TTC549 (cell line): ENCODE data around the gene C1QTNF9.
"Not testable (repeated sequence)": the region's sequence is repeated elsewhere in the genome, so short reads cannot be mapped to it uniquely, and the experiment has no call there.

Source experiments
- FAIRE-seq: peaks from 2 replicates; lab custom pipeline; 2012; peaks lifted over from hg19 to GRCh38; lab: Jason Lieb, UNC

Gene C1QTNF9, protein sequence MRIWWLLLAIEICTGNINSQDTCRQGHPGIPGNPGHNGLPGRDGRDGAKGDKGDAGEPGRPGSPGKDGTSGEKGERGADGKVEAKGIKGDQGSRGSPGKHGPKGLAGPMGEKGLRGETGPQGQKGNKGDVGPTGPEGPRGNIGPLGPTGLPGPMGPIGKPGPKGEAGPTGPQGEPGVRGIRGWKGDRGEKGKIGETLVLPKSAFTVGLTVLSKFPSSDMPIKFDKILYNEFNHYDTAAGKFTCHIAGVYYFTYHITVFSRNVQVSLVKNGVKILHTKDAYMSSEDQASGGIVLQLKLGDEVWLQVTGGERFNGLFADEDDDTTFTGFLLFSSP

GRCh38 chr13:24309300-24309699, at the start of gene C1QTNF9:
C1QTNF9 (plus strand) TSS chr13:24309580; CDS start chr13:24316004, 6,424 bp downstream.
- not testable (repeated sequence) for FAIRE-seq

GRCh38 chr13:24261566-24261965, 47.8 kb upstream of the C1QTNF9 start:
- no peak for FAIRE-seq

GRCh38 chr13:24263632-24264031, 45.7 kb upstream of the C1QTNF9 start:
- FAIRE-seq, result no peak

- no peak for FAIRE-seq
These were observed 44.4 kb upstream of the C1QTNF9 start for GRCh38 chr13:24264976-24265375.

DNA sequence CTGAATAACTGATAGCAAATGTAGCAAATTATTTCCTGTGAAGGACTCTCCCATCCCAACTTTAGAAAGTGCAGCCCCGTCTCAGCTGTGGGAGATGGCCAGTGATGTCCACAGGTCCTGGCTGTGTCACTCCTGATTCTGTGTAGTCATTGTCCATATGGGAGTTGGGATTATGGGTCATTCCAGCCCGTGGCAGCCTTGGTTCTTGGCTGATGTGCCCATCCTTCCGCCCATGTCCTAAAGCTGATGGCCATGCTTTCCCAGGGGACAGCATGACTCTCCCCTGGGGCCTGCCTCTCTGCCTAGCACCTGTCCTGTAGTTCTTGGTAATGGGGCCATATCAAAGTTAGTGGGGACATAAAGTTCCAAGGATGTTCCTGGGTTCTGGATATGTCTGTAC, 43.9 kb upstream of the C1QTNF9 start:
- FAIRE-seq, result no peak

GRCh38 chr13:24267274-24267673, 42.1 kb upstream of the C1QTNF9 start:
- no peak for FAIRE-seq

DNA sequence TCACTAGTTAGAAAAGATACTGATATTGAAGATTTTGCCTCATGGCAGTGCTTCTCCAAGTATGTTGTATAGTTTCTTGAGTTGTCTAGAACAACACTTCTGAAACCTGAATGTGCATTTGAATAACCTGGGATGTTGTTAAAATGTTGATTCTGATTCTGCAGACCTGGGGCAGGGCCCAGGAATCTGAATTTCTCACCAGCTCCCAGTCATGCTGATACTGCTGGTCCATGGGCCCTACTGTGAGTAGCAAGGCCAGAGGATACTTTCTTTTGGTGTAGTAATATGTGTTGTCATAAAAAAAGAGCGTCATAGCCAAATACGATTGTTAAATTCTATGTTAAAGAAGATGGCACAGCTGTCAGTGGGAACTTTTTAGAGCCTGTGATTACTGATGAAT, 41.6 kb upstream of the C1QTNF9 start:
- FAIRE-seq, result no peak

GRCh38 chr13:24269821-24270220, 39.6 kb upstream of the C1QTNF9 start:
- FAIRE-seq, result no peak

DNA sequence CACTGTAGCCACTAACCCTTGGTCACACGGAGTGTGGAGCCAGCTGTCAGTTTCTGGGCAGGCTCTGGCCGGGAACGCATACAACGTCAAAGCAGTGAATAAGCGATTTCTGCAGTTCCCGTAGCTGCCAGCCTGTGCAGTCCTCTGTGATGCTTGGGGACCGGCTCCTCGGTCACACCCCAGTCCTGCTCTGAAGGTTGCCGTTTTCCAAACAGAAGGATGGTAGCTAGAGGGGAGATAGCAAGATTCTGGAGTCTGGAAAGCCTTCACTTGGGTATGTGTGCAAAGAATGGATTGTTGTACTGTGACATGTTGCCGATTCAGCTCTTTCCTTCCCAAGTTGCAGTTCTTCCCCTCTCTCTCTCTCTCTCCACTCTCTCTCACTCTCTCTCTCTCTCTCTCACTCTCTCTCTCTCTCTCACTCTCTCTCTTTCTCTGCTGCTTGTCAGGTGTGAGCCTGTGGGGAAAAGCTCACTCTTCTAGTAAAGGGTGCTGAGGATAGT, 38.7 kb upstream of the C1QTNF9 start:
- no peak for FAIRE-seq

DNA sequence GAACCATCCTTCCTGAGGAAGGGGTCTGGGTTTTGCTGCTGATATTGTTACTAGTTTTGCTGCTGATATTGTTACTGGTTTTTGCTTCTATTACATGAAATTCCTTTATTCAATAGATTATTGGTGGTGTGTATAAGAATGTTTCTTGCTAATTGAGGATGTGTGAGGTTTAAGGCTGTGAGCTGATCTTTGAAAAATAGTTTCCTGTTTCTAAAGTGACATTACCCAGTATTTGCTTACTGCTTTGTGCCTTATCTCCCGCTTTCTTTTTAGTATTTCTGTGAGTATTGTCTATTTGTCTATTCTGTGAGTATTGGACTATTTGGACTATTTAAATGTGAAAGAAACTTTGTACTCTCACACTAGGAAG, 38.2 kb upstream of the C1QTNF9 start:
- no peak for FAIRE-seq

- no peak for FAIRE-seq
These were observed 37.6 kb upstream of the C1QTNF9 start for GRCh38 chr13:24271601-24272451.

- FAIRE-seq, result no peak
These were observed 36.8 kb upstream of the C1QTNF9 start for GRCh38 chr13:24272452-24273161.

DNA sequence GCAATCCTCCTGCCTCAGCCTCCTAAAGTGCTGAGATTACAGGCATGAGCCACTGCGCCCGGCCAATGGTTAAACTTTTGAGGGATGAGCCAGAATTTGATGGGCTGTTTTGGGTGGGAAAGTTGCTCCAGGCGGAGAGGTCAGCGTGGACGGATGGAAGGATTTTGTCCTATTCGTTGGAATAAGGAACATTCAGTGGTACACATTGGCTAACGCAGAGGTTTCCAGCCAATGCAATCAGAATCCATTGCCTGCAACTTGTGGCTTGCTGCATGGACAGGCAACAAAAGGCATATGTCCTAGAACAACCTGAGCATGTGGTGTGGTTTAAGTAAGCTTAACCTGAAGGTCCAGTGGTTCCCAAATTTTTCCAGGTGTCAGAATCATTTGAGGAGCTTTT, 35.5 kb upstream of the C1QTNF9 start:
- FAIRE-seq, result no peak

GRCh38 chr13:24274452-24275021, 34.8 kb upstream of the C1QTNF9 start:
- no peak for FAIRE-seq

DNA sequence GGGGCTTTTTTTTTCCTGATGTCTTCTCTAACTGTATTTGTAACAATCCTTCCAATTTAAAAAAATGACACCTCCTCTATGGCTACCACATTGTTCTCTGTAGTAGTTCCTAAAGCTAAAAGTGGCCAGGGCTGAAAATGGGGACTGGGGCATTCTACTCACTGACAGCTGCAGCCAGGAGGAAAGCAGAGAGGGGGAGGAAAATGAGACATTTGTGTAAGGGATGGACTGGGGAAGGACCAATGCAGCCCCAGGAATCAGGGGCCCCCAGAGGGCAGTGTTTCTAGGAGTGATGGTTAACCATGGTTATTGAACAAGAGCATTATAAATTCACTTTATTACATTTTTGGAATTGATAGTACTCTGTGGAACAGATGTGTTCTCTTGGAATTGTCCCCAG, 34.3 kb upstream of the C1QTNF9 start:
- FAIRE-seq, result no peak

GRCh38 chr13:24276306-24276705, 33.1 kb upstream of the C1QTNF9 start:
- FAIRE-seq, result no peak

DNA sequence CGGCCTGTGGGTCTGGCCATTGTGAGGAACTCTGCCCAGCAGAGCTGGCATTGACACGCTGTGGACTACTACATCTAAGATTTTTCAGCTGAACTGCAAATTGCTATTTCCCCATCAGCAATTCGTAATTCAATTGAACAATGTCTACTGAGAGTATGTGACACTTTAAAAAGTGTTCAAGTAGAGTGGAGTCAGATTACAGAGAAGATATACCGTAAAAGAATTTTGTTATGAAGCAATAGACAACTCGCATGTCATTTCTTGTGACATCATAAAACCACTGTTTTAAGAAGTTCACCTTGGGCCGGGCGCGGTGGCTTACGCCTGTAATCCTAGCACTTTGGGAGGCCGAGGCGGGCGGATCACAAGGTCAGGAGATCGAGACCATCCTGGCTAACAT, 32.5 kb upstream of the C1QTNF9 start:
- FAIRE-seq, result no peak

DNA sequence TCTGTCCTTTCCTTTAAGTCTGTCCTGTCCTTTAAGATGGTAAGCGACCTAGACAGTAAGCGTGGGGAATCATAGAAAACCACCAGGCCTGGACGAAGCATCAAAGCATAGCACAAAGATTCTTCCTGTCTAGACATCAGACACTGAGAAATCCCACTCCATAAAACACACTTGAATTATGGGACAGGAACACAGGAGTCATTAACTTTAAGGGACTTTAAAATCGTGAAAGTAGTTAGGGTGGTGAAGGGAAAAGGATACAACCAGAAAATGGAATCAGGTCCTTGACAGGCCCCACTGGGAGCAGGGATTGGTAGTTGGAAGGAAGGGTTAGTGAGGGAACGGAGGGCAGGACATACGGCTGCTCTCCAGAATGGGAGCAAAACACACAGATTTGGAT, 31.6 kb upstream of the C1QTNF9 start:
- no peak for FAIRE-seq

DNA sequence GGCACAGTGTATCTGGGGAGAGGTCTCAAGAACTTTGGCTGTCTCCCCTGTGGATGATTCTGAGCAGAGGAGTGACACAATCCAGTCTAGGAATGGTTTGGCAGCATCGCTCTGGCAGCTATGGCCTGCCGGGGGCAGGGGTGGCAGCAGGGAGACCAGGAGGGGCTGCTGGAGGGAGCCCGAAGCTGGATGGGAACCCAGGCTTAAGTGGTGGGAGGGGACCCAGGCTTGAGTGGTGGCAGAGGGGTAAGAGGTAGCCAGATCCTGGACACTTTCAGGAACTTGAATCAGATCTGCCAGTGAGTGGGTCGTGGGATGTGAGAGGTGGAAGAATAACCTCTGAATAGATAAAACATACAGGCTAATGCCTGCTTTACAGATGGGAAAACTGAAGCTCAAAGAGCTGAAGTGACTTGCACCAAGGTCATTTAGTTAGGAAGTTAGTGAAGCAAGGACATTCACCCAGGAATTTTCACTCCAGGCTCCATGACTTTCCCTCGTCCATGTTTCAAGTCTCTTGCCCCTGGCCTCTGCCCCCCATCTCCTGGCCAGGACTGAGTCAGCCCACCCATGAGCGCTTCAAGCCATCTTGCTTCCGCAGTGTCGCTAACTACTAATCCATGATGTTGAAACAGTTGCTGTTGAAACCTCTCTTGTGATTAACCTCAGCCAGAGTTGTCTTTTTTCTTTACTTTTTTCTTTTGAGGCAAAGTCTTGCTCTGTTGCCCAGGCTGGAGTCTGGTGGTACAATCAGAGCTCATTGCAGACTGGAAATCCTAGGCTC, 29.9 kb upstream of the C1QTNF9 start:
- FAIRE-seq, result no peak

- no peak for FAIRE-seq
These were observed 28.7 kb upstream of the C1QTNF9 start for GRCh38 chr13:24280720-24281119.

GRCh38 chr13:24281188-24282008, 28.0 kb upstream of the C1QTNF9 start:
- FAIRE-seq, result no peak
